GM12878 (cell line): Measurements from ENCODE around the gene CLPTM1L. TPM values are rescaled to one million over a fixed set of nuclear protein-coding genes. Genes with fewer than 3 reads are reported as not detected.

Source experiments
- ATAC-seq: fragments of 200-7000 bp; cut with Tn5 transposase; 3 replicates; pipeline ENCODE4 v1.9.1; 2020; ENCODE audit warnings: mild to moderate bottlenecking, moderate library complexity
- BruUV-seq: library from RNA; stranded (reverse); fragments of 400-500 nt; replicated peaks from 2 replicates; lab custom pipeline; 2021; lab: Mats Ljungman, UMichigan
- CTCF ChIA-PET: fragments of 300-600 bp; sonication (Branson Sonifier 250); formaldehyde crosslinking; extraction: SDS; loops from one replicate; lab custom pipeline; 2021; ENCODE audit warnings: inconsistent platforms; lab: Yijun Ruan, JAX
- POLR2A ChIA-PET: fragments of 350-600 bp; formaldehyde crosslinking; extraction: SDS; loops from one replicate; lab custom pipeline; 2021; ENCODE audit warnings: inconsistent platforms; lab: Charles Lee
- RAD21 ChIA-PET: fragments of 300-600 bp; sonication (Branson Sonifier 250); formaldehyde crosslinking; loops from one replicate; lab custom pipeline; 2023; ENCODE audit warnings: antibody characterized with exemption; ENCODE audit not compliant: unreplicated experiment; lab: Charles Lee
- SMC1A ChIA-PET: fragments of 300-600 bp; sonication (Branson Sonifier 250); formaldehyde crosslinking; loops from one replicate; lab custom pipeline; 2023; ENCODE audit not compliant: unreplicated experiment, uncharacterized antibody; lab: Charles Lee
- DNase-seq: peaks from one replicate; pipeline ENCODE4 v3.0.0-alpha.2; 2011; ENCODE audit warnings: low read depth, low spot score
- FAIRE-seq: peaks from 3 replicates; lab custom pipeline; 2011; peaks lifted over from hg19 to GRCh38; lab: Jason Lieb, UNC
- H2AFZ ChIP-seq: 2 replicates; pipeline ENCODE4 v1.6.0; 2011; ENCODE audit warnings: low read depth, low read length, control low read depth; ENCODE audit not compliant: control insufficient read depth
- H3K27ac ChIP-seq: 2 replicates; pipeline ENCODE4 v1.5.1; 2011; ENCODE audit warnings: control low read depth; ENCODE audit not compliant: control insufficient read depth, insufficient read depth
- H3K27me3 ChIP-seq, 2 experiments: replicated peaks in 1 of 2; 2 replicates each; pipeline versions ENCODE4 v1.6.0 to v1.6.1; 2011; ENCODE audit warnings: low read length in 1 of 2; ENCODE audit not compliant: control insufficient read depth in 2 of 2, insufficient read depth in 2 of 2
- H3K36me3 ChIP-seq, 2 experiments: 2 replicates each; pipeline ENCODE4 v1.5.1; 2011; ENCODE audit warnings: low read length in 1 of 2; ENCODE audit not compliant: control insufficient read depth in 2 of 2, insufficient read depth in 2 of 2
- H3K4me1 ChIP-seq: 2 replicates; pipeline ENCODE4 v1.6.1; 2011; ENCODE audit warnings: mild to moderate bottlenecking, low read length, moderate library complexity, mixed read lengths; ENCODE audit not compliant: control insufficient read depth, insufficient read depth
- H3K4me2 ChIP-seq: 2 replicates; pipeline ENCODE4 v1.6.0; 2011; ENCODE audit warnings: control low read depth; ENCODE audit not compliant: control insufficient read depth, insufficient read depth
- H3K4me3 ChIP-seq: fragments of 200-600 bp; sonication (generic); 2 replicates; pipeline ENCODE4 v1.5.1; 2016
- H3K79me2 ChIP-seq: 2 replicates; pipeline ENCODE4 v1.6.0; 2011; ENCODE audit warnings: low read length; ENCODE audit not compliant: control insufficient read depth, insufficient read depth
- H3K9ac ChIP-seq: 2 replicates; pipeline ENCODE4 v1.8.0; 2011; ENCODE audit warnings: low read length, control low read depth, mixed read lengths; ENCODE audit not compliant: control insufficient read depth, insufficient read depth
- H3K9me3 ChIP-seq: replicated peaks from 3 replicates; pipeline ENCODE4 v1.5.1; 2011; ENCODE audit warnings: mild to moderate bottlenecking, low read length; ENCODE audit not compliant: control insufficient read depth, insufficient read depth
- H4K20me1 ChIP-seq: 2 replicates; pipeline ENCODE4 v1.6.0; 2011; ENCODE audit not compliant: control insufficient read depth, insufficient read depth
- ATF3 ChIP-seq: IDR thresholded peaks from 2 replicates; pipeline ENCODE4 v1.6.1; 2011; ENCODE audit warnings: low read depth, mild to moderate bottlenecking, low read length, moderate library complexity, borderline replicate concordance; ENCODE audit errors: extremely low read depth
- BACH1 ChIP-seq: fragments of 450-650 bp; IDR thresholded peaks from 2 replicates; pipeline ENCODE4 v1.6.1; 2017; ENCODE audit warnings: mild to moderate bottlenecking, borderline replicate concordance
- BCL11A ChIP-seq: IDR thresholded peaks from 2 replicates; pipeline ENCODE4 v1.6.1; 2011; ENCODE audit warnings: low read depth, low read length
- CHD2 ChIP-seq: IDR thresholded peaks from 2 replicates; pipeline ENCODE4 v1.6.1; 2011; ENCODE audit warnings: low read depth, low read length, improper control_type of control experiment, borderline replicate concordance
- CHD4 ChIP-seq: fragments of 200-600 bp; sonication (generic); IDR thresholded peaks from 2 replicates; pipeline ENCODE4 v1.6.1; 2016; ENCODE audit warnings: mild to moderate bottlenecking
- E4F1 ChIP-seq: fragments of 450-650 bp; IDR thresholded peaks from 2 replicates; pipeline ENCODE4 v1.6.1; 2018; ENCODE audit warnings: borderline replicate concordance, mild to moderate bottlenecking; ENCODE audit not compliant: partially characterized antibody
- EGR1 ChIP-seq, 2 experiments: IDR thresholded peaks; 1 replicate in 1 of 2; 2 replicates in 1 of 2; pipeline ENCODE4 v1.6.1; 2011 to 2012; ENCODE audit warnings: low read depth in 2 of 2, low read length in 2 of 2, borderline replicate concordance in 1 of 2, mild to moderate bottlenecking in 1 of 2, moderate library complexity in 1 of 2
- FOS ChIP-seq: IDR thresholded peaks from 3 replicates; pipeline ENCODE4 v1.6.1; 2011; ENCODE audit warnings: borderline replicate concordance; ENCODE audit not compliant: insufficient read length; ENCODE audit errors: extremely low read depth
- FOXK2 ChIP-seq: fragments of 450-650 bp; IDR thresholded peaks from 2 replicates; pipeline ENCODE4 v1.6.1; 2017; ENCODE audit warnings: mild to moderate bottlenecking, moderate library complexity
- FOXM1 ChIP-seq: IDR thresholded peaks from 2 replicates; pipeline ENCODE4 v1.6.1; 2012; ENCODE audit warnings: low read depth, mild to moderate bottlenecking, inconsistent platforms, low read length, moderate library complexity
- HCFC1 ChIP-seq: fragments of 150-350 bp; IDR thresholded peaks from 2 replicates; pipeline ENCODE4 v1.6.1; 2014; ENCODE audit warnings: low read length
- KAT2A ChIP-seq: conservative IDR thresholded peaks from 2 replicates; pipeline ENCODE4 v1.6.1; 2011; ENCODE audit warnings: low read depth, low read length; ENCODE audit not compliant: control insufficient read depth
- KDM1A ChIP-seq: fragments of 200-600 bp; sonication (generic); IDR thresholded peaks from 2 replicates; pipeline ENCODE4 v1.6.1; 2016; ENCODE audit warnings: borderline replicate concordance
- MLLT1 ChIP-seq: fragments of 450-650 bp; IDR thresholded peaks from 2 replicates; pipeline ENCODE4 v1.6.1; 2016; ENCODE audit warnings: mild to moderate bottlenecking
- NR2F1 ChIP-seq: fragments of 450-650 bp; conservative IDR thresholded peaks from 2 replicates; pipeline ENCODE4 v1.6.1; 2017; ENCODE audit warnings: mild to moderate bottlenecking
- RAD51 ChIP-seq: fragments of 450-650 bp; IDR thresholded peaks from 2 replicates; pipeline ENCODE4 v1.6.1; 2016; ENCODE audit warnings: moderate library complexity, mild to moderate bottlenecking, inconsistent platforms
- SP1 ChIP-seq: IDR thresholded peaks from one replicate; pipeline ENCODE4 v1.6.1; 2011; ENCODE audit warnings: low read depth, low read length
- ZBTB11 ChIP-seq: fragments of 450-650 bp; formaldehyde crosslinking; IDR thresholded peaks from 2 replicates; pipeline ENCODE4 v1.5.0; 2022; ENCODE audit warnings: mild to moderate bottlenecking, missing genetic modification characterization
- WGBS: methylation state at CpG from one replicate; pipeline ENCODE4 v1.1.6; 2016; ENCODE audit warnings: low lambda C conversion rate; ENCODE audit not compliant: insufficient replicate concordance, insufficient coverage; ENCODE audit errors: missing lambda C conversion rate; 5-methylcytosine and 5-hydroxymethylcytosine counted together
- in situ Hi-C: fragments of 300-500 bp; cut with MboI; formaldehyde crosslinking; loops from 9 replicates; pipeline ENCODE4 v1.14.3; 2018; ENCODE audit warnings: mixed read lengths
- intact Hi-C: fragments of 100-400 bp; cut with micrococcal nuclease; formaldehyde crosslinking; loops from one replicate; pipeline ENCODE4 v1.14.2; 2022; ENCODE audit not compliant: unreplicated experiment
- polyA plus RNA-seq, 11 experiments: library from polyadenylated mRNA; depleted of rRNA in 4 of 11; unstranded in 6 of 11; stranded (reverse) in 5 of 11; fragments of >200 nt; fragmentation: Nextera tagmentation in 4 of 11; fragmentation: Illumina TruSeq in 1 of 11; extraction: Ambion mirVana in 4 of 11; extraction: Trizol in 1 of 11; gene quantifications; 1 replicate in 1 of 11; 2 replicates in 10 of 11; pipeline versions ENCODE4 v1.2.1 to v1.2.3, GENCODE V29; 2011 to 2016; ENCODE audit warnings: inconsistent platforms in 2 of 11, missing spikeins in 2 of 11, low read depth in 1 of 11
- total RNA-seq, 4 experiments: library from RNA; depleted of rRNA in 3 of 4; stranded (reverse); fragments of >200 nt in 3 of 4; fragmentation: Illumina TruSeq in 1 of 4; extraction: Trizol in 1 of 4; gene quantifications; 2 replicates each; pipeline versions ENCODE4 v1.2.1 to v1.2.3, GENCODE V29; 2013 to 2021

CLPTM1L gene
- total and polyA plus RNA-seq, 10 of the 15 experiments (the other 5 are each of a cell fraction or from before 2014, with no cell fraction given): 2.9 to 278 (median 135) TPM

GRCh38 chr5:1386274-1386717, 41.4 kb upstream of the CLPTM1L start:
- WGBS: 8% methylated on average over 36 of the region's 36 CpGs
- Histone ChIP-seq H3K79me2 (no peaks in the 10 kb centered on the region), H3K4me3 (peak overlapping the region; percentile 67), H3K27ac (no peak overlapping the region), H3K4me2 (peak overlapping the region; percentile 93), H3K9ac (peak overlapping the region; percentile 39; the same call in 1 of the 2 replicates), H2AFZ (peak overlapping the region; percentile 45), H4K20me1 (no peaks in the 10 kb centered on the region), H3K27me3 (peaks cover 0 to 4% of the 10 kb centered on the region in 2 experiments; a peak in 2 of 4 replicates), H3K9me3 (no peaks in the 10 kb centered on the region; the same call in 2 of the 3 replicates), H3K4me1 (peaks cover 8% of the 10 kb centered on the region), H3K36me3 (no peaks in the 10 kb centered on the region)
- RAD21 ChIA-PET: no interaction called here
- peak; percentile 65 for ATAC-seq
- BruUV-seq: no TSS peak
- peak; percentile 62 for FAIRE-seq
- intact Hi-C loops (no loop called here), in situ Hi-C loops (no loop called here)
- SMC1A ChIA-PET: no interaction called here
- CTCF ChIA-PET: no interaction called here
- no peak for DNase-seq
- POLR2A ChIA-PET: no interaction called here
- no peak for TF ChIP-seq ATF3
- no peak for TF ChIP-seq RAD51
- TF ChIP-seq BACH1: no peak
- TF ChIP-seq FOXM1: no peak
- 0 out of 2 replicates have a peak, but pooled peaks have one; percentile 14 for TF ChIP-seq MLLT1
- no peak for TF ChIP-seq HCFC1
- no peak for TF ChIP-seq KDM1A
- no peak for TF ChIP-seq CHD4
- no peak for TF ChIP-seq NR2F1
- no peak for TF ChIP-seq ZBTB11 (CRISPR knock-in tag)
- TF ChIP-seq CHD2: no peak
- TF ChIP-seq BCL11A: no peak
- no peak for TF ChIP-seq SP1
- TF ChIP-seq EGR1 (IDR thresholded peaks at IDR 0.05; ENCODE audit: borderline replicate concordance in 1 of 2, low read depth in 2 of 2, low read length in 2 of 2): no peak
- TF ChIP-seq KAT2A: no peak
- TF ChIP-seq E4F1: no peak
- TF ChIP-seq FOXK2: peak; percentile 55; the same call in 1 of the 2 replicates
- no peak for TF ChIP-seq FOS
